Measurements from ENCODE around the gene MARK4. TPM values are rescaled to one million over a fixed set of nuclear protein-coding genes. Genes with fewer than 3 reads are reported as not detected.

The MARK4 gene
- total and polyA plus RNA-seq, 12 donors: 13.8 to 45.3 (median 32.0) TPM

DNA sequence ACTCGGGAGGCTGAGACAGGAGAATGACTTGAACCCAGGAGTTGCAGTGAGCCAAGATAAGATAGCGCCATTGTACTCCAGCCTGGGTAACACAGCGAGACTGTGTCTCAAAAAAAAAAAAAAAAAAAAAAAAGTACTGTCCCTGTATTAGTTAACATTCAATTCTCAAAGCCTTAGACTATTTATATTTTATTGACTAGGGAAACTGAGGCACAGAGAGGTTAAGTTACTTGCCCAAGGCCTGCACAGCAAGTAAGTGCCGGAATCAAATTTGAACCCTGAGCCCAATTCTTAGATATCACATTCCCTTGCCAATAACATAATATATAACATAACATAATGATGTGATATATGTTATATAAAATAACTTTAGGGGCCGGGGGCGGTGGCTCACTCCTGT is 88.6 kb downstream of the MARK4 start:
- 79 to 85% methylated on average over 6 of the region's 6 CpGs for WGBS, 2 donors
- peaks cover 0 to 10% (median 5%) of the 10 kb centered on the region in 9 donors for H3K4me1 ChIP-seq
- no peaks in the 10 kb centered on the region for H3K36me3 ChIP-seq
- H3K27me3 ChIP-seq: peaks cover 6 to 34% (median 24%) of the 10 kb centered on the region in 7 donors
- DNase-seq: no peak
- TF ChIP-seq, protein P1, sequence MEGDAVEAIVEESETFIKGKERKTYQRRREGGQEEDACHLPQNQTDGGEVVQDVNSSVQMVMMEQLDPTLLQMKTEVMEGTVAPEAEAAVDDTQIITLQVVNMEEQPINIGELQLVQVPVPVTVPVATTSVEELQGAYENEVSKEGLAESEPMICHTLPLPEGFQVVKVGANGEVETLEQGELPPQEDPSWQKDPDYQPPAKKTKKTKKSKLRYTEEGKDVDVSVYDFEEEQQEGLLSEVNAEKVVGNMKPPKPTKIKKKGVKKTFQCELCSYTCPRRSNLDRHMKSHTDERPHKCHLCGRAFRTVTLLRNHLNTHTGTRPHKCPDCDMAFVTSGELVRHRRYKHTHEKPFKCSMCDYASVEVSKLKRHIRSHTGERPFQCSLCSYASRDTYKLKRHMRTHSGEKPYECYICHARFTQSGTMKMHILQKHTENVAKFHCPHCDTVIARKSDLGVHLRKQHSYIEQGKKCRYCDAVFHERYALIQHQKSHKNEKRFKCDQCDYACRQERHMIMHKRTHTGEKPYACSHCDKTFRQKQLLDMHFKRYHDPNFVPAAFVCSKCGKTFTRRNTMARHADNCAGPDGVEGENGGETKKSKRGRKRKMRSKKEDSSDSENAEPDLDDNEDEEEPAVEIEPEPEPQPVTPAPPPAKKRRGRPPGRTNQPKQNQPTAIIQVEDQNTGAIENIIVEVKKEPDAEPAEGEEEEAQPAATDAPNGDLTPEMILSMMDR (IDR thresholded peaks at IDR 0.05): no peak
- H3K27ac ChIP-seq: no peak overlapping the region
- no peak overlapping the region for H3K4me3 ChIP-seq
- H3K9me3 ChIP-seq: no peaks in the 10 kb centered on the region
- no peak for ATAC-seq
- intact Hi-C loops (cut with DNase I): loop anchor here in 6 of 10 donors (2.0 to 10.0 kb wide), 7 partner anchors 82 to 437 kb away; partner anchors contain the start of genes MARK4 (in 2 of the 6) and APOE (in 1 of the 6)

DNA sequence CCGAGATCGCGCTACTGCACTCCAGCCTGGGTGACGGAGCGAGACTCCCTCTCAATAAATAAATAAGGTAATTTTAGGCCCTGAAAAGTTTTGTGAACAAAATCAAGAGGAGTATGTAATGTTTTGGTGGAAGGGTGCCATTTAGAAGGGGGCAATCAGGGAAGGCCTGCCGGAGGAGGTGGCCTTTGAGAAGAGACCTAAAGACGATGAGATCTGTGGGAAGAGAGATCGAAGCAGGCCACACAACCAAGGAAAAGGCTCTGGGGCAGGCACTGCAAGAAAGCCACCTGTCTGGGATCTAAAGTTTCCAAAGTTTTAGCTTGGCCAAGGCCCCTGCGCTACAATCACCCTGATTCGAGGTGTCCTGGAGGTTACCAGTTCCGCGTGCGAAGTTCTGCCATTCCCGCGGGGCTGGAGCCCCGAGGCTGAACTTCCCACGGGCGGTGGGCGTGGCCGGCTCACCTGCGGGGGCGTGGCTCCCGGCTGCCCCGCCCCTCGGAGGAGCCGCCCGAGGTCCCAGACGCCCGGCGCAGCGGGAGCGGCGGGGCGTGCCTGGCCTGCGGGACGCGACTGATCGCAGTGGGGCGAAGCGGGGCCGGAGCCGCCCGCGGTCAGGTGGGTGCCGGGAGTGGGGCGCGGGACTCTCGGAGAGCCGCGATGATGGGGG is 89.3 kb downstream of the MARK4 start, which contains the start of gene KLC3:
Gene KLC3, plus strand, starts transcription at position 519 of the 667 bp plus-strand sequence. CDS start 4,792 bp downstream, outside the sequence.
- Histone ChIP-seq H3K4me3 (peak within 1 kb of the TSS in 8 of 10 donors; percentile 17 to 34 (median 30)), H3K27me3 (peaks cover 6 to 39% (median 29%) of the 10 kb centered on the region in 7 donors), H3K27ac (no peak within 1 kb of the TSS), H3K9me3 (no peaks in the 10 kb centered on the region), H3K4me1 (peaks cover 0 to 10% (median 5%) of the 10 kb centered on the region in 9 donors), H3K36me3 (no peaks in the 10 kb centered on the region)
- intact Hi-C loops (cut with DNase I): no loop called here
- WGBS, 2 donors: 12 to 13% methylated on average over 46 to 50 of the region's 50 CpGs
- DNase-seq (no peak), ATAC-seq (peak in 1 of 8 donors; percentile 34)
- TF ChIP-seq, protein P1 (IDR thresholded peaks at IDR 0.05): no peak

- Histone ChIP-seq H3K4me1 (peaks cover 0 to 10% (median 5%) of the 10 kb centered on the region in 9 donors), H3K9me3 (no peaks in the 10 kb centered on the region), H3K27ac (no peak overlapping the region), H3K36me3 (no peaks in the 10 kb centered on the region), H3K27me3 (peaks cover 6 to 42% (median 34%) of the 10 kb centered on the region in 7 donors), H3K4me3 (peak overlapping the region in 8 of 10 donors; percentile 17 to 34 (median 30))
- 14 to 16% methylated on average over 22 to 25 of the region's 25 CpGs for WGBS, 2 donors
- TF ChIP-seq, protein P1 (IDR thresholded peaks at IDR 0.05): no peak
- intact Hi-C loops (cut with DNase I): no loop called here
- DNase-seq: no peak
- ATAC-seq: peak in 1 of 8 donors; percentile 4
These were observed 89.9 kb downstream of the MARK4 start for GRCh38 chr19:45340899-45341453.

DNA sequence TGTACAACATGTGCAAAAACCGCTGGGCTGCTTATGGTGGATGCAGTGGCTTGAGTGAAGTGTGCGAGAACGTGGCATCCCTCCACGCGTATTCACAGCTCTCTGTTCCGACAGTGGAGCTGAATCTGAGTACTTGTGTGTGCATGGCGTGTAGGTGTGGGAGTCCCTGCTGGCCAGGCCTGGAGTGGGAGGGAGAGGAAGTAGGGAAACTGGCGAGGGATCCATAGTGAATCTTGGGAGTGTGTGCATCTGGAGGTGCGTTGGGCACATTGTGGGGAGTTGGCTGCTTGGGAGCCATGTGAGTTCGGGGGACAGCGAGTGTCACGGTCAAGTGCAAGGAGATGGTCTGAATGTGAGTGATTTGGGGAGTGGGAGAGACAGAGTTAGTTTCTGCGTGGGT is 91.8 kb downstream of the MARK4 start:
- no peak overlapping the region for H3K27ac ChIP-seq
- no peaks in the 10 kb centered on the region for H3K9me3 ChIP-seq
- DNase-seq: no peak
- peaks cover 0 to 10% (median 5%) of the 10 kb centered on the region in 9 donors for H3K4me1 ChIP-seq
- no peak for ATAC-seq
- TF ChIP-seq, protein P1 (IDR thresholded peaks at IDR 0.05): no peak
- no peaks in the 10 kb centered on the region for H3K36me3 ChIP-seq
- 73 to 79% methylated on average over 13 of the region's 13 CpGs for WGBS, 2 donors
- H3K4me3 ChIP-seq: no peak overlapping the region
- intact Hi-C loops (cut with DNase I): no loop called here
- peaks cover 6 to 58% (median 50%) of the 10 kb centered on the region in 7 donors for H3K27me3 ChIP-seq
